H9 (cell line): Measurements from ENCODE around the gene SLAMF1. TPM values are rescaled to one million over a fixed set of nuclear protein-coding genes. Genes with fewer than 3 reads are reported as not detected.

ENCODE experiments used
- DNase-seq: peaks from one replicate; pipeline ENCODE4 v3.0.0-alpha.2; 2017
- H2AFZ ChIP-seq: one replicate; pipeline ENCODE4 v1.6.1; 2013; ENCODE audit warnings: mild to moderate bottlenecking, low read length, control low read depth, moderate library complexity
- H2AK5ac ChIP-seq: 2 replicates; pipeline ENCODE4 v1.6.1; 2013; ENCODE audit warnings: low read length, control low read depth, mixed read lengths; ENCODE audit not compliant: insufficient read length
- H2BK120ac ChIP-seq: one replicate; pipeline ENCODE4 v1.6.1; 2013; ENCODE audit warnings: low read depth, mild to moderate bottlenecking, low read length, control low read depth, inconsistent platforms; ENCODE audit not compliant: poor library complexity, severe bottlenecking
- H2BK12ac ChIP-seq: 2 replicates; pipeline ENCODE4 v1.6.1; 2013; ENCODE audit warnings: low read length, control low read depth, mixed read lengths, low read depth; ENCODE audit not compliant: insufficient read length
- H2BK15ac ChIP-seq: 2 replicates; pipeline ENCODE4 v1.6.1; 2013; ENCODE audit warnings: low read depth, low read length, control low read depth
- H2BK20ac ChIP-seq: one replicate; pipeline ENCODE4 v1.6.1; 2013; ENCODE audit warnings: low read depth, mild to moderate bottlenecking, low read length, control low read depth, inconsistent platforms; ENCODE audit not compliant: poor library complexity, severe bottlenecking
- H2BK5ac ChIP-seq: 2 replicates; pipeline ENCODE4 v1.6.1; 2013; ENCODE audit warnings: low read length, control low read depth, mixed read lengths; ENCODE audit not compliant: insufficient read length
- H3K14ac ChIP-seq: 2 replicates; pipeline ENCODE4 v1.6.1; 2013; ENCODE audit warnings: low read length, control low read depth; ENCODE audit not compliant: insufficient read depth
- H3K18ac ChIP-seq: 2 replicates; pipeline ENCODE4 v1.6.1; 2013; ENCODE audit warnings: low read depth, mild to moderate bottlenecking, mixed read lengths, low read length, control low read depth; ENCODE audit not compliant: insufficient read length
- H3K23ac ChIP-seq: 2 replicates; pipeline ENCODE4 v1.6.1; 2013; ENCODE audit warnings: low read length, control low read depth, mixed read lengths, low read depth; ENCODE audit not compliant: insufficient read length
- H3K23me2 ChIP-seq: 2 replicates; pipeline ENCODE4 v1.6.1; 2013; ENCODE audit warnings: low read depth, mild to moderate bottlenecking, mixed read lengths, low read length, control low read depth; ENCODE audit not compliant: insufficient read length, poor library complexity, severe bottlenecking
- H3K27ac ChIP-seq: 2 replicates; pipeline ENCODE4 v1.5.1; 2013; ENCODE audit warnings: low read length, control low read depth, mixed read lengths, low read depth; ENCODE audit not compliant: insufficient read length
- H3K27me3 ChIP-seq: 2 replicates; pipeline ENCODE4 v1.6.1; 2013; ENCODE audit warnings: low read length, control low read depth, inconsistent platforms; ENCODE audit not compliant: insufficient read depth
- H3K4ac ChIP-seq: 2 replicates; pipeline ENCODE4 v1.6.1; 2013; ENCODE audit warnings: low read depth, mild to moderate bottlenecking, control low read depth, inconsistent platforms, low read length, moderate library complexity
- H3K4me1 ChIP-seq: 2 replicates; pipeline ENCODE4 v1.6.1; 2013; ENCODE audit warnings: low read length, control low read depth, inconsistent platforms; ENCODE audit not compliant: insufficient read depth
- H3K4me2 ChIP-seq: 2 replicates; pipeline ENCODE4 v1.6.1; 2013; ENCODE audit warnings: low read length, control low read depth, mixed read lengths; ENCODE audit not compliant: insufficient read length, insufficient read depth
- H3K56ac ChIP-seq: 2 replicates; pipeline ENCODE4 v1.6.1; 2013; ENCODE audit warnings: low read depth, mild to moderate bottlenecking, mixed read lengths, low read length, control low read depth; ENCODE audit not compliant: insufficient read length
- H3K79me1 ChIP-seq: 2 replicates; pipeline ENCODE4 v1.6.1; 2013; ENCODE audit warnings: low read depth, mild to moderate bottlenecking, moderate library complexity, low read length, control low read depth, inconsistent platforms; ENCODE audit not compliant: insufficient read depth, poor library complexity, severe bottlenecking
- H3K79me2 ChIP-seq: 2 replicates; pipeline ENCODE4 v1.6.1; 2013; ENCODE audit warnings: low read length, control low read depth, inconsistent platforms; ENCODE audit not compliant: insufficient read depth
- H3K9ac ChIP-seq: 2 replicates; pipeline ENCODE4 v1.6.1; 2013; ENCODE audit warnings: low read length, control low read depth, mixed read lengths; ENCODE audit not compliant: insufficient read length; ENCODE audit errors: extremely low read depth
- H3K9me3 ChIP-seq: one replicate; pipeline ENCODE4 v1.6.1; 2013; ENCODE audit warnings: low read depth, low read length, inconsistent platforms; ENCODE audit not compliant: control insufficient read depth
- H3T11ph ChIP-seq: one replicate; pipeline ENCODE4 v1.6.1; 2013; ENCODE audit warnings: mild to moderate bottlenecking, low read length, control low read depth, inconsistent platforms
- H4K20me1 ChIP-seq: one replicate; pipeline ENCODE4 v1.6.1; 2013; ENCODE audit not compliant: control insufficient read depth, insufficient read length, insufficient read depth
- H4K5ac ChIP-seq: 2 replicates; pipeline ENCODE4 v1.6.1; 2013; ENCODE audit warnings: low read depth, mild to moderate bottlenecking, mixed read lengths, low read length, control low read depth; ENCODE audit not compliant: insufficient read length
- H4K8ac ChIP-seq: replicated peaks from 2 replicates; pipeline ENCODE4 v1.6.1; 2013; ENCODE audit warnings: low read length, control low read depth, mixed read lengths, low read depth; ENCODE audit not compliant: insufficient read length
- H4K91ac ChIP-seq: 2 replicates; pipeline ENCODE4 v1.6.1; 2013; ENCODE audit warnings: low read depth, mild to moderate bottlenecking, moderate library complexity, mixed read lengths, low read length, control low read depth; ENCODE audit not compliant: insufficient read length
- H3K27ac Mint-ChIP-seq, 3 experiments: 2 replicates in 2 of 3; 3 replicates in 1 of 3; pipeline ENCODE4 v1.8.0; 2020 to 2021; ENCODE audit warnings: mixed read lengths in 3 of 3, mild to moderate bottlenecking in 1 of 3, moderate library complexity in 1 of 3
- H3K27me3 Mint-ChIP-seq: 2 replicates; pipeline ENCODE4 v1.8.0; 2021; ENCODE audit warnings: low read depth, mild to moderate bottlenecking, moderate library complexity, mixed read lengths
- H3K36me3 Mint-ChIP-seq, 3 experiments: 2 replicates in 2 of 3; 3 replicates in 1 of 3; pipeline ENCODE4 v1.8.0; 2020 to 2021; ENCODE audit warnings: low read depth in 3 of 3, mixed read lengths in 3 of 3; ENCODE audit not compliant: insufficient read depth in 1 of 3
- H3K4me1 Mint-ChIP-seq, 2 experiments: 2 replicates each; pipeline ENCODE4 v1.8.0; 2020; ENCODE audit warnings: mixed read lengths in 2 of 2
- H3K4me3 Mint-ChIP-seq, 2 experiments: 2 replicates in 1 of 2; 3 replicates in 1 of 2; pipeline ENCODE4 v1.8.0; 2020 to 2021; ENCODE audit warnings: mild to moderate bottlenecking in 2 of 2, mixed read lengths in 2 of 2, moderate library complexity in 1 of 2
- H3K9me3 Mint-ChIP-seq, 2 experiments: 2 replicates in 1 of 2; 3 replicates in 1 of 2; pipeline ENCODE4 v1.8.0; 2020; ENCODE audit warnings: mild to moderate bottlenecking in 2 of 2, mixed read lengths in 2 of 2, moderate library complexity in 1 of 2
- WGBS: extraction: QIAGEN DNeasy Blood & Tissue Kit; methylation state at CpG from one replicate; pipeline ENCODE4 v1.1.7; 2013; ENCODE audit warnings: missing lambda C conversion rate, low lambda C conversion rate, mixed read lengths; ENCODE audit not compliant: insufficient read length; ENCODE audit errors: extremely low coverage; 5-methylcytosine and 5-hydroxymethylcytosine counted together
- total RNA-seq: library from RNA; stranded (reverse); gene quantifications from 2 replicates; pipeline ENCODE4 v1.2.1, GENCODE V29; 2021
- TF ChIP-seq, protein P1 (sequence below): fragments of 200-600 bp; sonication (generic); conservative IDR thresholded peaks from 3 replicates; pipeline ENCODE4 v1.8.0; 2021; ENCODE audit warnings: antibody characterized with exemption, mild to moderate bottlenecking

SLAMF1 gene
- total RNA-seq, 1 experiment from 2014 or later, result not detected

DNA sequence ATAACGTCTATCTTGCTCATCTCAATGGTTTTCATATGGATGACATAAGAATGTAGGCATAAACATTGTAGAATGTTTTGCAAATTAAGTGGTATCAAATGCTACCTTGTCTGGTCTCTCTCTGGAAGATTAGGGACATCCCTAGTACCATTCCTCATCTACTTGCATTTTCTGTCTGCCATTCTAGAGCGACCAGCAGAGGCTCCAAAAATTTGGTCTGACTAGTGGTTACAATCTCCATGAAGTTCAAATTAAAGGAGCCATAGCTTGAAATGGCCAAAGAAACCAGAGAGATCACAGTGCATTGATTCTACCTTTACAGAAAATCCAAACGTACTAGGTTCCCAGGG, 68.7 kb downstream of the SLAMF1 start:
- H2AK5ac ChIP-seq, result no peak overlapping the region
- no peak overlapping the region for H3K14ac ChIP-seq
- no peak overlapping the region for H3K23ac ChIP-seq
- no peak overlapping the region for H2BK120ac ChIP-seq
- H2BK12ac ChIP-seq, result no peak overlapping the region
- H3K9me3 ChIP-seq, result no peaks in the 10 kb centered on the region
- no peak overlapping the region for H2BK20ac ChIP-seq
- H3K4me2 ChIP-seq, result no peak overlapping the region
- H4K5ac ChIP-seq, result no peak overlapping the region
- no peak overlapping the region for H3K27ac Mint-ChIP-seq
- H3K36me3 Mint-ChIP-seq, result no peaks in the 10 kb centered on the region
- H3K4me3 Mint-ChIP-seq, result no peak overlapping the region
- no CpG with 5 or more reads among the region's 3 CpGs for WGBS
- H4K91ac ChIP-seq, result no peak overlapping the region
- H3K56ac ChIP-seq, result no peak overlapping the region
- H2BK5ac ChIP-seq, result no peak overlapping the region
- H3K27me3 ChIP-seq, result no peaks in the 10 kb centered on the region
- no peak overlapping the region for H3T11ph ChIP-seq
- H4K20me1 ChIP-seq, result no peaks in the 10 kb centered on the region
- no peaks in the 10 kb centered on the region for H3K4me1 ChIP-seq
- H3K4ac ChIP-seq, result no peak overlapping the region
- H3K27ac ChIP-seq, result no peak overlapping the region
- no peak overlapping the region for H3K9ac ChIP-seq
- no peak overlapping the region for H2BK15ac ChIP-seq
- peaks cover 0 to 3% of the 10 kb centered on the region in 2 experiments; a peak in 3 of 5 replicates for H3K9me3 Mint-ChIP-seq
- H3K18ac ChIP-seq, result no peak overlapping the region
- no peak for DNase-seq
- no peaks in the 10 kb centered on the region for H3K23me2 ChIP-seq
- H3K27me3 Mint-ChIP-seq, result no peaks in the 10 kb centered on the region
- no peaks in the 10 kb centered on the region for H3K79me1 ChIP-seq
- H2AFZ ChIP-seq, result no peak overlapping the region
- TF ChIP-seq, protein P1, sequence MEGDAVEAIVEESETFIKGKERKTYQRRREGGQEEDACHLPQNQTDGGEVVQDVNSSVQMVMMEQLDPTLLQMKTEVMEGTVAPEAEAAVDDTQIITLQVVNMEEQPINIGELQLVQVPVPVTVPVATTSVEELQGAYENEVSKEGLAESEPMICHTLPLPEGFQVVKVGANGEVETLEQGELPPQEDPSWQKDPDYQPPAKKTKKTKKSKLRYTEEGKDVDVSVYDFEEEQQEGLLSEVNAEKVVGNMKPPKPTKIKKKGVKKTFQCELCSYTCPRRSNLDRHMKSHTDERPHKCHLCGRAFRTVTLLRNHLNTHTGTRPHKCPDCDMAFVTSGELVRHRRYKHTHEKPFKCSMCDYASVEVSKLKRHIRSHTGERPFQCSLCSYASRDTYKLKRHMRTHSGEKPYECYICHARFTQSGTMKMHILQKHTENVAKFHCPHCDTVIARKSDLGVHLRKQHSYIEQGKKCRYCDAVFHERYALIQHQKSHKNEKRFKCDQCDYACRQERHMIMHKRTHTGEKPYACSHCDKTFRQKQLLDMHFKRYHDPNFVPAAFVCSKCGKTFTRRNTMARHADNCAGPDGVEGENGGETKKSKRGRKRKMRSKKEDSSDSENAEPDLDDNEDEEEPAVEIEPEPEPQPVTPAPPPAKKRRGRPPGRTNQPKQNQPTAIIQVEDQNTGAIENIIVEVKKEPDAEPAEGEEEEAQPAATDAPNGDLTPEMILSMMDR, result no peak
- H3K4me1 Mint-ChIP-seq, result 0 out of 4 replicates have a peak, but pooled peaks cover 2% of the 10 kb centered on the region in 2 experiments
- H4K8ac ChIP-seq, result no peak overlapping the region
- H3K79me2 ChIP-seq, result no peaks in the 10 kb centered on the region
